GOT3 (cell line): Measurements from ENCODE around the gene COPB1.

Source experiments
- DNase-seq: peaks from one replicate; lab custom pipeline; 2025; ENCODE audit warnings: mixed read lengths; lab: John Stamatoyannopoulos, UW

Gene COPB1

DNA sequence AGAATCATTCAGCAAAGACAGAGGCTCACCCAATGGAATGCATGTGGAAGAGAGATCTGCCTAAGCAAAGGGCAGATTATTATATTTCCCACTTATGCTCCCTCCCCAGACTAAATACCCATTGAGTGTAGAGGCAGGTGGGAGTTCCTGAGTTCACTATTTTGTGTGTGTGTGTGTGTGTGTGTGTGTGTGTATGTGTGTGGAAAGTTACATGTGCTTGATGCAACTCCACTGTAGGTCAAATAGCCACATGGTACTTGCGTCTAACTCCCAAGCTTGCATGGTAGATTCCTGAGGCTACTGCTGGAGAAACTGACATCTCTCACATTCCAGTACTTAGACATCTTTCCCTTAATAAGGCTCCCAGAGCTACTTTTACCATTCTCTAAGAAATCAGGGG lies 3.4 kb upstream of the COPB1 start:
- no peak for DNase-seq

DNA sequence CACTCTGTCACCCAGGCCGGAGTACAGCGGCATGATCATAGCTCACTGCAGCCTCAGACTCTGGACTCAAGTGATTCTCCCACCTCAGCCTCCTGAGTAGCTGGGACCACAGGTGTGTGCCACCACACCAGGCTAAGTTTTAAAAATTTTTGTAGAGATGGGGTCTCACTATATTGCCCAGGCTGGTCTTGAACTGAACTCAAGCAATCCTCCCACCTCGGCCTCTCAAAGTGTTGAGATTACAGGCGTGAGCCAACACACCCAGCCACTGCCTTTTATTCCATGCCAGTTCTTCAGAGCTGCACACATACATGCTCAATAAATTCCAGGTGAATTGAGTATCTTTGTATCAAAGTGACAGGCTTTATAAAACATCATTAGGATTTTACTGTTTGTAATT lies 2.4 kb upstream of the COPB1 start:
- DNase-seq = no peak

DNA sequence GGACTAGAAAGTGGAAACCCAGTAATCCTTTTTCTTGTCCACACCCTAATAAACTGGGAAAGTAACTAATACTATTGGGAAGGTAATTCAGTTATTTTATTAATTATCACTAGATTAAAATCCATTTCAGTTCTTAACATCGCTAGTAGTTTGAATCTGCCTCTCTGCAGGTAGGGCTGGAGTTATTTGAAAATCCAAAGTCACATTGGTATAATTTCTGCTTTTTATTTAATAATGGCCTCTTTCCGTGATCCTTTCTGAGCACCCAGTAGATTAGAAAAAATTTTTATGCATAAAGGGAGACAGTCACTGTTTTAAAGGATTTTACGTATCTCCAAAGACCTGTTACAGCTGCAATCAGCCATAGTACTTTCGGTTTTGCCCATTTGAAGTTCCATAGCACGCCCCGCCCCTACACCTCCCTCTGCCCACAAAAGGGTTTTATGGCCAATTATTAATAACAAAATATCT lies 605 bp upstream of the COPB1 start:
- DNase-seq = no peak

DNA sequence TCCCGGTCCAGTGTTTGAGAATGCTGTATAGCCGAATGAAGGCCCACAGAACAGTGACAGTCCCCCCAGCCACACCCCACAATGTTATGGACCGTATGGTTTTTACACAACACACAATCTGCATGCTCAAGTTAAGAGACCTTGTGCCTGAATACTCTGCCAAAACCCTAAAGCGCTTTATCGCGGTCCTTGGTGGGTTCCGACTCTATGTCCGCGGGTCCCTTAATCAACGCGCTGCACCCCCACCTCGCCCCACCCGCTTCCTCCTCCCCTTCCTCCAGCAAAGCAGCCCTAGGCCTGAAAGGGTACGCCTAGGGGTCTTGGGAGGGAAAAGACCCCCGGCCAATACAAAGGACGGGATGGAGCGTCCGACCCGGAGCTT lies 442 bp downstream of the COPB1 start:
- DNase-seq = no peak

DNA sequence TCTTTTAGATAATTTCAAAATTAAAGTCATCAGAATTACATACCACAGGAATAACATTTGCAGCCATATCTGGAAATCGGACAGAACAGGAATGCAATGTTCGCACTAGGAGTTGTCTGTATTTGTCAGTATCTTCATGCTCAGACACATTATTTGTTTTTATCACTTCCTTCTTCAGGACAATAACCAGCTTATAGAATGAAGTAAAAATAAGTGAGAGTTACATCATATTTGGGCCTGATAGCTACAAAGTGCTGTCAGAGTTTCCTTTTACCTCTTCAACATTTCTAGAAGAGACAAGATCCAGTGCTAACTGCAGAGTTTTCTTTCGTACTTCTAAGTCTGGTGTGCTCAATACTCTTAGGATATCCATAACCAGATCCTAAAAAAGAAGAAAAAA lies 18.9 kb downstream of the COPB1 start:
- no peak for DNase-seq

DNA sequence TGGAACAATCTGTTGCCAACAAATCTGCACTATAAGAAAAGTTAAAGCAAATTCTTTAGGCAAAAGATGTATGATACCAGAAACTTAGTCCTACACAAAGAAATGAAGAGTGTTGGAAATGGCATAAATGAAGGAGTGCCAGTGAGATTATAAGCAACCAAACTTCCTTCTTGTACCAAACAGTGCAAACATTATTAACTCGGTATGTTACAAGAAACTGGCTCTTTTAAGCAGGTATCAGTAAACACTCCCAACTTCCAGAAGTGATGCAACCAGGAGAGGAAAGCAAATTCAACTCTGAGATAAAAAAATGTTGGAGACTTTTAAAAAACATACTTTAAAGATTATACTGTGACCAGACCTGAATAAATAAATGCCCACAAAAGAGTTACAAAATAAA lies 28.5 kb downstream of the COPB1 start:
- no peak for DNase-seq

DNA sequence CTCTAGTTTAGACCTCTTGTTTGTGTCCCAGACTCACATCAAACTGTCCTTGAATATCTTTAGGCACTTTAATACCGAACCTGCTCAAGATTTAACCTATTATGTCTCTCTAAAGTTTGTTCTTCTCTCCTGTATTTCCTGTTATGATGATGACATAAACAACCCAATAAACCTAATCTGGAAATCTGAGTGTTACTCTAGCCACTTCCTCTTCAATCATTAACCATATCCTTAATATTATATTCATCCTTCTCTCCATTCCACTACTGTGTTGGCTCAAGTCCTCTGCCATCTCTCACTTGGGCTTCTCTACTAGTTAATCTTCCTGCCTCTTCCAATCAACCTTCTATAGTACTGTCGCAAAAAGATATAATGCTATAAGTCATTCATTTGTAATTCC lies 36.0 kb downstream of the COPB1 start:
- no peak for DNase-seq

DNA sequence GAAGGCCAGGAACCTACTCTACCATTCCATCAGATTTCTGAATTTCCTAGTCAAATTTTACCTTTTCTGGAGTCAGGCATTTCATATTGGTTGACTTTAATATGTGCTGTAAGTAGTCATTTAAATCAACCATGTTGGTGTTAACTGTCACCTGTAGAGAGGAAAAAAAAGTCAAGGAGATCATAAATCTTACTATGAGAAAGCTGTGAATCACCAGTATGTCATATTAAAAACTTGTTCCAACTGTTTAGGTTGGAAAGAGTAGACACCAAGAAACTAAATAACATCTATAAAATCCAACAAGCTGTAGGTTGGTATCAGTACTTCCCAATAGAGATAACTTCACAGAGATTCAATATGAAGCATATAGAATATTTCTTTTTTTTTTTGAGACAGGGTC lies 39.5 kb downstream of the COPB1 start:
- no peak for DNase-seq

DNA sequence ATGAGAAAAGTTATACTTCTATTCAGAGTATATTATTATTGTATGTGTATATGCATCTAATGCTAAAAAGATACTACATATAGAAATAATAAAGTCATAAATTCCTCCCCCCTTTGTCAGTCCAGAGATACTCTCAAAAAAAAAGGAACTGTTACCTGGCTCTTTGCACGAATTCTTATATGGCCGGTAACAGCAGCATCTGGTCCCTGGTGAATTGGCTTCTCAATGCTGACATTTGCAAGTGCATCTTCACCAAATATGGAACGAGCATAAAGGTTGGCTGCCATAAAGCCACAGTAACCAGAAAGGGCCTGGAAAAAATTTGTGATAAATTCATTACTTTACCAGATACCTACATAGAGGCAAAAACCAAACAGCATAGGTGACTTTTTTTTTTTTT lies 41.2 kb downstream of the COPB1 start:
- DNase-seq = no peak

DNA sequence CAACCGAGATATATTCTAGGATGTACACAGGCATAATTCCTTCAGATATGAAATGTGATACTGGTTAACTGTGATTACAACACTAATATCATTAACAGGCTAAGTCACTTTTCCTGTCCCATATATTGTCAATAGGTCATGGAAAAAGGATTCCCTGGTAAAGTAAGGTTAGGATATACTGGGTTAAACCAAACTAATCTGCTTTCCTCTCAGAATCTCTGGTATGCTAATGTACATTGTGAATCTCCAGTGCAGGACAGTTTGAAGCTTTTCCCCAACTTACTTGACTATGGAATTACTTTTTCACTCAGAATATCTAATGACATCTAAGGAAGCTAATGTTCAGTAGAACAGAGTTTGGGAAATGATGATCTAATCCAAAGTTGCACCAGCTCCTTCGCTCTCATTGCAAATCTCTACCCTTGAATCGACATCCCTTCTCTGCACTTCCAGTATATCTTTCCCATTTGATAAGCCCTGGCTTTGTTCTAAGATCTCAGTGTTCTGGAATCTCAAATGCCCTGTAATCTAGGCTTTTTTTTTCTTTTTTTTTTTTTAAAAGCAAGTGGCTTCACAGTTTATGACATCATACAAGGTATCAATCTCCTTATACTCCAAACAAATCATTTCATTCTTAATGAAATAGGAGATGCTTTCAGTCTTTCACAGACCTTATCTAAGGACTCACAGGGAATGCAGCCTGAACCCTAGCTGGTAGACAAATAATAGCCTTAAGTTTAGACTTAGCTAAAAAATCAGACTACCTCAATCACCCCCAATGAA lies 43.8 kb downstream of the COPB1 start:
- DNase-seq = no peak

DNA sequence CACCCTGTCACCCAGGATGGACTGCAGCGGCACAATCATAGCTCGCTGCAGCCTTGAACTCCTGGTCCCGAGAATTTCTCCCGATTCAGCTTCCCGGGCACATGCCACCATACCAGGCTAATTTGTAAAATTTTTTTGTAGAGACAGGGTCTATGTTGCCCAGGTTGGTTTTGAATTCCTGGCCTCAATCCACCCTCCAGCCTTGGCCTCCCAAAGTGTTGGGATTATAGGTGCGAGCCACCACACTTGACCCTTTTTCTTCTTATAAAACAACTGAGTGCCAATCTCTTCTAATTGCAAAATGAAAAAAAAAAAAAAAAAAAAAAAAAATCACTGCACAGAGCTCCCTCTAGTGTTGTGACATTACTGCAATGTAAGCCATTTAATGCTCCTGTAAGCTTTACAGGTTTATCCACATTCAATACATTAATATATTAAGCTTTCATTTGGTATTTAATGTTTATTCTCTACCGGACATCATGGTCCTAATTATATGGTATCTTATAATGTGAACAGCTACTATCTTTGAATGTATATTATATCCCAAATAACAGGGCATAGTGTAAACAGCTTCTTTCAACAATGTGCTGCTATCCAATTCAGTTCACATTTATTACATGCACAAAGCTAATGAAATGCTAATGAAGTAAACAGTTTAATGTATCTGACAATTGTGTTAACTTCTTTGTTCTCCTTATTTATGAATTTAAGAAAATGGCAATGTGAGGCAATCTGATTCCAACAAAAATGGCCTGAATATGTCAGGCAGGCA lies 44.6 kb downstream of the COPB1 start:
- DNase-seq = no peak

DNA sequence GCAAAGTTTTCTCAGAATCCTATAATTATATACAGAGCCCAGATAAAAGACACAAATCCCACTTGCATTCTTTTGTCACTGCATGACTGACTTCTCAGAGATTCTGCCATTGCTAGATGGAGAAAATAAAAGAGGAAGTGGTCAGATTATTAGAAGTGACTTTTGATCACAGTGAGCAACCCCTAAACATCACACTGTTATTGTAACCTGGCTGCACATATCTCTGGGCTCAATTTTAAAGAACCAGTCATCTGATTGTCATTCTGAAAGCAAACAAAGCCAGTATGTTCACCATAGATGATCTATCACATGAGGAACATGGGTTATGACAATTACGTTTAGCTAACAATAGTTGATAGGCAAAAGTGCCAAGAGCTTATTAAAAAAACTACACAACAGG lies 47.8 kb downstream of the COPB1 start:
- DNase-seq = no peak

DNA sequence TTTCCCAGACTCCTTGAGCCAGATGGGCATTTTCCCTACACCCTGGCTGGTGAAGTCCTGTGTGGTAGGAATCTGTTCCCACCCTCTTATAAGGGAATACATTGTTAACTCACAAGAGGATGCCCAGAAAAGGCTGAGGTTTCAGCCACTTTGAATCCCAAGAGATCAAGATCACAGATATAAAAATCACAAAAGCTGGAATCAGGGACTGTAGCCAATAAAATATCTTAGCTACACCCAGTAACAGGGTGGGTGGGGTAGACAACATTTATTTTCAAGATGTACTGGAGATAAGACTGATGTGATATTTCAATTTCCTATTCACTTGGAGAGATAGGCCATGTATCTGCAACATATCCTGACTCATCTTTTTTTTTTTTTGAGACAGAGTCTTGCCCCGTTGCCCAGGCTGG lies 50.3 kb downstream of the COPB1 start:
- DNase-seq = no peak

DNA sequence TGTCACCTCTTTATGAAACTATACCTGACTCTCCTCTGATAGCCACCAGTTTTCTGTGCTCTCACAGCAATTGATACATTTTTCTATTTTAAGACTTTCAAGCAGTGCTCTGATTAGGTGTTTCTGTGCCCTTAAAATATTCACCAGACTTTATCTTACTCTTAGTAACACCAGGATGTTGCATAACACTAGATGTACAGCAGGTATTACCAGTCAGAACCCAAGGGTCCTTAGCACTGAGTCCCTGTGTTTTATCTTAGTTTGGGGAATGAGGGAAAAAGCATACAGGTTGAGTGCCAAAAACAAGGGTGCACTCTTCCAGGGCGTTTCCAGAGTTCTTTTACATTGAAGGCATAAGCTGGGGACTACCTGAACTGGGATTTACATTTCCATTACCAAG lies 51.4 kb downstream of the COPB1 start:
- DNase-seq = no peak

DNA sequence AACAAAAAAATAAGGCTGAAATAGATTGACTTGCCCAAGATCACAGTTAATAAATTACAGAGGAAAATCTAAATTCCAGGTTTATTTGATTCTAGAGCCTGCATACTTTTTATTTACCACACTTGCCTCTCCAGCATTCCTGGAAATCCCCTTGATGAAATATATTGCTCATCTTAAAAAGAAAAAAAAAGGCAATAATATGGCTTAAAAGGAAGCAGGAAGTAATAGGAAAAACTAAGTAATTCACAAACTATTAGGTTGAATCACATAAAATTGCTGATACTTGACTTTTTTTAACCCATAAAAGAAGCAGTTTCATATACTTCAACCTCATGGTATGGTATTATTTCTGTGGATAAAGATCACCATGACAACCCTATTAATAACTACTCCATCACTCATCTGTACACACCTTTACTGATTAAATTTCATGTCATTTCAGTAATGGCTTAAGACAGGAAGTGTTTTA lies 52.9 kb downstream of the COPB1 start:
- no peak for DNase-seq

DNA sequence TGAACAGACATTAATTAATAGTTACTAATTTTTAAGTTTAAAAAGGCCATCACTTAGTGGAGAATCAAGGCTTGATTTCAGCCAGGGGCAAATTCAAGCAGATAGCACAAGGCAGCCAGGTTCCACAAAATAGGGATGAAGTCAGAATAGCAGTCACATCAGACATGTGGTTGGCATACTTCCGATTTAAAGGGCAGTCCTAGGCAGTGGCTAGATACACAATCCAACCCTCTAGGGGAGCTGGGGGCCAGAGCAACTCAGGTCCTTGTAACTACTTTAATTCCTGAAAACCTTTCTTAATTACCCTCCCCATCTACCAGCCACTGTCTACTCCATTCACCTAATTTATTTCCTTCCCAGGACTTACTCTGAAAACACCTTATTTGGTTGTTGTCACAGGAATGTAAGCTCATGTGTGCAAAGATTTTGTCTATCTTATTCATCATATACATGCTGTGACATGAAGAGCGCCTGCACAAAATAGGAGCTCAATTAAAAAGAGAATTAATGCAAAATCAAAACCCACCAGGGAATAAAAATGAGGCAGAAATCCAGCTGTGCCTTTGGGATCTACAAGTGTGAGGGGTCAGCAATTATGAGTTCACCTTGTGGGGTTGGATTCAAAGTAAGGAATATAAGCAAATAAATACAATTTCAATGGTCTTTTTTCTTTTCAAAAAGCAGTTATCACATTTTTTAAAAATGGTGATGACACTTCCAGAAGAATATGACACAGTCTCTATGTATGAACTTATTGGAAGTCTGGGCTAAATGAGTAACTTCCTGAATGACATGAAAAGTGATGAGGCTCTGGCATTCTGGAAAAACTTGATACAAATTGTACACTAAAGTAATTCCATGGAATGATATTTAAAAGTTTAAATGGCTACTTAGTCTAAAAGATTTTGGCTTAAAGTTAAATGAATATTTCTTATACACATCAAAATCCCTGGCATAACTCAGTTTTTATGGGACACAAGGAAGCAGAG lies 53.8 kb downstream of the COPB1 start:
- no peak for DNase-seq

DNA sequence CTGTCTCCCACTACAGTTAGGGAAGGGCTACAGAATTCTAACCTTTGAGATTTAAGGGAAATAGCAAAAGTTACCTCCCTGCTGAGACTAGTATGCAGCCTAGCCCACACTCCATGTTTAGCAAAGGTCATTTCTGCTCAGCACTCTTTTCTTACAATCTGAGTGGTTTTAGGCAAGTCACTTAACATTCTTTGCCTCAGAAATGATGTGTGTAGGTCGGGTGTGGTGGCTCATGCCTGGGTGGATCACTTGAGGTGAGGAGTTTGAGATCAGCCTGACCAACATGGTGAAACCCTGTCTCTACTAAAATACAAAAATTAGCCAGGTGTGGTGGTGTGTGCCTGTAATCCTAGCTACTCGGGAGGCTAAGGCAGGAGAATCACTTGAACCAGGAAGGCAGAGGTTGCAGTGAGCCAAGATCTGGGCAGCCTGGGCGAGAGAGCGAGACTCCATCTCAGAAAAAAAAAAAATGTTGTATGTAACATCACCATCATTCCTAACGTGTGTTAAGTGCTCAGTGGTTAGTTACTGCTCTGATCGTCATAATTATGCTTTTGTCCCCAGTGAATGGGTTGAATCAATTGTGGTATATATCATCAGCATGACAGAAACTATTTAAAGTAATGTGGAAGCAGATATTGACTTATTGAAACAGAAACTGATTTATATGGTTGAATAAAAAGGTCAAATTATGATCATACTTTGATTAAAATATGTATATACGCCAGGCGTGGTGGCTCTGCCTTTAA lies 55.0 kb downstream of the COPB1 start:
- DNase-seq = no peak

DNA sequence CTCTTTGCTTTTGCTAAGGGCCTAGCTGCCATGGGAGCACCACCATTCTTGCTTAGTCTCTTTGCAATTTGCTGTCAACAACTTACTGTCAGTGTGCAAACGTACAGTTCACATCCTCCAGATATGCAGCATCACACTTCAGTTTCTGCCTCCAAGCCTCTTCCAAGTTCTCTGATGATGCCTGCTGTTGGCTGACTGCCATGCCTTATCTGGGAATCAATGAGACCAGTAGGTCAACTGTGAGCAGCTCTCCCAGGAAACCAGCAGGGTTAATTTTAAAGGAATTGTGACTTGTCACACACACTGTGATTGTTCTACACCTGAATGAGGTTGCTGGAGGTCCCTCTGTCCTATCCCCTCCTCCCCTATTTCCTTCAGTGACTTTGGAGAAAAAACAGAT lies 56.0 kb downstream of the COPB1 start:
- DNase-seq = no peak

DNA sequence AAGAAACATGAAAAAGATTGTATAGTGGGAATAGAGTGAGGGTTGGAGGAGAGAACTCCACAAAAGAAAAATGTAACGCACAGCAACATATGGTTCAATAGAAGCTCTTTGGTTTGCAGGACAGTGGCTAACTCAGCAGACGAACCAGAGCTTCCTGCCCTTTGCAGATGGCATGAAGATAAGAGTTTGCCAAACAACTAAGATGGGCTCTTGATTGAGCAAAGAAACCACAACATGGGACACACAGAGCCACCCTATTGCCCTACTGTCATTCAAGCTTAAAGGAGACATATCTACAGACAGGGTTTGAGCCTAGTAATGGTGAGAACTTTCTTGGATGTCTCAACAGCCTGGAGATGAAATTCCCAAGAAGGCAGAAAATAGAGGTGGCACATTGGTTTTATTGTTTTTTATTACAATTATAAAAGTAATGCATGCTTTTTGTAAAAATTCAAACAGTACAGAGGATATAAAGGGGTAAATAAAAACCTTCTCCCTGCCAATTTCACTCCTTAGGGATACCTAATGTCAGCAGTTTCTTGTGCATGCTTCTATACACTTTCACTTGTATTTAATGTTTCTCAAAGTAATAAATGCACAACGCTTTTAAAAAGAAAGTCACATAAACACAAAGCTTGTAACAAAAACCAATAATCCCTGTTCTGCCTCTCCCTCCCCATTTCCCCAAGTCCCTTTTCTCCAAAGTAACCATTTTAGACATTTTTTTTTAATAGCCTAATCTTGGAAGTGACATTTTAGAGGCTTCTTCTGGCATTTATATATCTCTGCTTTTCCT lies 63.7 kb downstream of the COPB1 start:
- DNase-seq = no peak

DNA sequence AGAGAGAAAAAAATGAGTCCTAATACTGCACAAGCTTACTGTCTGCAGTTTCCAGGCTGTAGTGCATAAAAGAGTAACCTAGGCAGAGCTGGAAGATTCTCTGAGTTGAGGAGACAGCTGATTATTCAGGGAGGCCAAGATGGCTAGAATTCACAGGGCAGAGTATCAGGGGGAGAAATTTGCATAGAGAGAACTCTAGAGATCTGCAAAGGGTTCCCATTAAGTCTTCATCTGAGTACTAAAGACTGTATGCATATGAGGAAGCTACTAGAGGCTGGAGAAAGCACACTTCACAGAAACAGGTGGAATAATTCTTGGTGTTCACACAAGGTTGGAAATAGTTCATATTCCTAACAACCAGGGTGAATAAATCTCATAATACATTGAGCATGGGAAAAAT lies 74.0 kb downstream of the COPB1 start:
- no peak for DNase-seq

DNA sequence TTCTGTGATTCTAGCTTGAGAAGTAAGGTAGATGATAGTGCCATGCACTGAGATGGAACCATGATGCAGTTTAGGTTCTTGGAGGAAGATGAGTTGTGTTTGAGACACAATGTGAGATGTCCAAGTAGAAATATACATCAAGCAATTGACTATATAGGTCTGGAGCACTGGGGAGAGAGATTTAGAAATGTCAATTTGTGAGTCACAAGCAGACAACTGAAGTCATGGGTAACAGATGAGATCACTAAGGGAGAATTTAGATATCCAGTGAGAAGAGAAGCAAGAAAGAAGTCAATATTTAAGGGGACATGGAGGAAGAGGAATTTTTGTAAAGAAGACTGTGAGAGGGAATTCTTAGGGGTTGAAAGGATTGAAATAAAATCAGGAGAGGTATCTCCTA lies 75.5 kb downstream of the COPB1 start:
- no peak for DNase-seq
